Uterus (tissue), 4 donors: ENCODE data around the gene SPATA9. TPM values are rescaled to one million over a fixed set of nuclear protein-coding genes. Genes with fewer than 3 reads are reported as not detected.

Experiments used
- total RNA-seq, 4 donors: library from RNA; depleted of rRNA in 3 of 4; stranded (reverse); fragments of >200 nt in 3 of 4; gene quantifications; one replicate each; pipeline versions ENCODE4 v1.1.0 to v1.2.4, GENCODE V29; 2014 to 2023
- donor health status: DM: yes; HTN: yes; CAD: no.

SPATA9 gene
- total RNA-seq, 4 donors from 2014 or later: 0.34 to 1.6 TPM; not detected in 2

Other genes starting within 250 kb of the SPATA9 start
- gene SKIC3, start 128.0 kb downstream of the SPATA9 start, total RNA-seq: 100 to 1,000 TPM in 1 of 4 donors, 10 to 100 TPM in 3; 40.3 to 219 (median 90.6) TPM
- 10 to 100 TPM in 2 of 4 donors, 1 to 10 TPM in 2; 4.1 to 28.2 (median 12.9) TPM for gene ARSK, start 127.9 kb downstream of the SPATA9 start, total RNA-seq
- gene GPR150, start 62.9 kb downstream of the SPATA9 start, total RNA-seq: not detected
- 1 to 10 TPM in 2 of 4 donors, under 1 TPM in 1, not detected in 1; under 0.01 to 2.8 (median 2.2) TPM for gene RFESD, start 36.2 kb downstream of the SPATA9 start, total RNA-seq
- gene RHOBTB3, start 48.3 kb upstream of the SPATA9 start, total RNA-seq: 100 to 1,000 TPM in 1 of 4 donors, 10 to 100 TPM in 3; 70.6 to 126 (median 80.1) TPM
- gene GLRX, start 139.7 kb upstream of the SPATA9 start, total RNA-seq: 10 to 100 TPM; 13.0 to 98.8 (median 15.5) TPM